ENCODE measurements around the gene MRPS31. TPM values are rescaled to one million over a fixed set of nuclear protein-coding genes. Genes with fewer than 3 reads are reported as not detected.

The MRPS31 gene
- total RNA-seq, 4 donors from 2014 or later: 12.2 to 24.3 (median 22.1) TPM

DNA sequence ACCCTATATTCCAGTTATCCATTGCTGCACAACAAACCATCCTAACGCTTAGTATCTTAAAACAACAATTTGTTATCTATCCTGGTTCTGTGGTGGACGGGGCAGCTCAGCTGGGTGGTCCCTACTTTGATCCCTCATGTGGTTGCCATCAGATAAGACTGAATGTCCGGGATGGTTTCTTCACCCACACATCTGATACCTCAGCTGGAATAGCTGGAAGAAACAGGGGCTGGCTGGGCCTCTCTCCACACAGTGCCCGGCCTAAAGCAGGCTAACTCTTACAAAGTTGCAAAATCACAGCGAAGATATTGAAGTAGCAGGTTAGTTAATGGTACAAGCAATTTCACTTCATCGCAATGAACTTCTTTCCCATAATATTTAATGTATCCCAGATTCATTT is 3.7 kb upstream of the MRPS31 start:
- TF ChIP-seq, protein P1, sequence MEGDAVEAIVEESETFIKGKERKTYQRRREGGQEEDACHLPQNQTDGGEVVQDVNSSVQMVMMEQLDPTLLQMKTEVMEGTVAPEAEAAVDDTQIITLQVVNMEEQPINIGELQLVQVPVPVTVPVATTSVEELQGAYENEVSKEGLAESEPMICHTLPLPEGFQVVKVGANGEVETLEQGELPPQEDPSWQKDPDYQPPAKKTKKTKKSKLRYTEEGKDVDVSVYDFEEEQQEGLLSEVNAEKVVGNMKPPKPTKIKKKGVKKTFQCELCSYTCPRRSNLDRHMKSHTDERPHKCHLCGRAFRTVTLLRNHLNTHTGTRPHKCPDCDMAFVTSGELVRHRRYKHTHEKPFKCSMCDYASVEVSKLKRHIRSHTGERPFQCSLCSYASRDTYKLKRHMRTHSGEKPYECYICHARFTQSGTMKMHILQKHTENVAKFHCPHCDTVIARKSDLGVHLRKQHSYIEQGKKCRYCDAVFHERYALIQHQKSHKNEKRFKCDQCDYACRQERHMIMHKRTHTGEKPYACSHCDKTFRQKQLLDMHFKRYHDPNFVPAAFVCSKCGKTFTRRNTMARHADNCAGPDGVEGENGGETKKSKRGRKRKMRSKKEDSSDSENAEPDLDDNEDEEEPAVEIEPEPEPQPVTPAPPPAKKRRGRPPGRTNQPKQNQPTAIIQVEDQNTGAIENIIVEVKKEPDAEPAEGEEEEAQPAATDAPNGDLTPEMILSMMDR (IDR thresholded peaks at IDR 0.05): no peak
- TF ChIP-seq EP300 (IDR thresholded peaks at IDR 0.05): no peak
- TF ChIP-seq POLR2A (IDR thresholded peaks at IDR 0.05): no peak
- H3K27ac ChIP-seq: no peak overlapping the region
- no peaks in the 10 kb centered on the region for H3K27me3 ChIP-seq
- DNase-seq (ENCODE audit: low spot score in 2 of 2): no peak
- H3K4me1 ChIP-seq: peaks cover 0 to 12% (median 6%) of the 10 kb centered on the region in 4 donors
- H3K9me3 ChIP-seq: no peaks in the 10 kb centered on the region
- H3K4me3 ChIP-seq: no peak overlapping the region
- 58 to 63% methylated on average over 6 of the region's 6 CpGs for WGBS, 2 donors
- no peaks in the 10 kb centered on the region for H3K36me3 ChIP-seq

GRCh38 chr13:40772765-40773473 is 1.9 kb upstream of the MRPS31 start:
- H3K4me1 ChIP-seq: peaks cover 0 to 17% (median 9%) of the 10 kb centered on the region in 4 donors
- TF ChIP-seq EP300 (IDR thresholded peaks at IDR 0.05): no peak
- no peak for TF ChIP-seq POLR2A (IDR thresholded peaks at IDR 0.05)
- TF ChIP-seq, protein P1 (IDR thresholded peaks at IDR 0.05): no peak
- WGBS, 2 donors: 97% methylated on average over 6 of the region's 6 CpGs
- H3K36me3 ChIP-seq: no peaks in the 10 kb centered on the region
- H3K27ac ChIP-seq: no peak overlapping the region
- DNase-seq (ENCODE audit: low spot score in 2 of 2): no peak
- H3K4me3 ChIP-seq: no peak overlapping the region
- H3K27me3 ChIP-seq: no peaks in the 10 kb centered on the region
- H3K9me3 ChIP-seq: no peaks in the 10 kb centered on the region

DNA sequence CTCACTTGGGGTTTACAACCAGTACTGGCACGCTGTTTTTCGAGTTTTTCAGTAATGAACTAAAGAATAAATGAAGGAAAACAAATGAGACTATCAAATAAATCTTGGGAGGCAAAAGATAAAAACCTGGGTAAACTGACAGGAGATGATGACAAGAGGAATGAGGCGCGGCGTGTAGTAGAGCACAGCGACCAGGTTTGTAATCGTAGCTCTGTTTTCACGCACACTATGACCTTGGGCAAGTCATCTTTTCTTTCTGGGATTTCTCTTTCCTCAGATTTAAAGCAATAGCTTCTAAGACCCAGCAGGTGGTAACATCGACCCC is 419 bp downstream of the MRPS31 start:
- H3K27ac ChIP-seq: peak overlapping the region; percentile 64 to 91 (median 88)
- peak overlapping the region; percentile 61 to 85 (median 70) for H3K4me3 ChIP-seq
- H3K9me3 ChIP-seq: no peaks in the 10 kb centered on the region
- WGBS, 2 donors: 1% methylated on average over 9 of the region's 9 CpGs
- no peaks in the 10 kb centered on the region for H3K27me3 ChIP-seq
- TF ChIP-seq EP300 (IDR thresholded peaks at IDR 0.05): no peak
- TF ChIP-seq POLR2A (IDR thresholded peaks at IDR 0.05): no peak
- TF ChIP-seq, protein P1 (IDR thresholded peaks at IDR 0.05): no peak
- H3K4me1 ChIP-seq: peaks cover 0 to 17% (median 8%) of the 10 kb centered on the region in 4 donors
- peaks cover 0 to 12% (median 0%) of the 10 kb centered on the region in 3 donors for H3K36me3 ChIP-seq
- no peak for DNase-seq (ENCODE audit: low spot score in 2 of 2)

GRCh38 chr13:40769970-40770369 is 1.0 kb downstream of the MRPS31 start:
- Histone ChIP-seq H3K4me1 (peaks cover 0 to 17% (median 8%) of the 10 kb centered on the region in 4 donors), H3K36me3 (peaks cover 0 to 12% (median 0%) of the 10 kb centered on the region in 3 donors), H3K4me3 (peak overlapping the region in 3 of 4 donors; percentile 61 to 85 (median 72)), H3K9me3 (no peaks in the 10 kb centered on the region), H3K27ac (peak overlapping the region in 2 of 4 donors; percentile 86 to 89), H3K27me3 (no peaks in the 10 kb centered on the region)
- no peak for DNase-seq (ENCODE audit: low spot score in 2 of 2)
- WGBS, 2 donors: 77 to 83% methylated on average over 6 of the region's 6 CpGs
- TF ChIP-seq, protein P1 (IDR thresholded peaks at IDR 0.05): no peak
- no peak for TF ChIP-seq POLR2A (IDR thresholded peaks at IDR 0.05)
- no peak for TF ChIP-seq EP300 (IDR thresholded peaks at IDR 0.05)

- no peak for DNase-seq (ENCODE audit: low spot score in 2 of 2)
- TF ChIP-seq POLR2A (IDR thresholded peaks at IDR 0.05): no peak
- no peak for TF ChIP-seq EP300 (IDR thresholded peaks at IDR 0.05)
- TF ChIP-seq, protein P1 (IDR thresholded peaks at IDR 0.05): no peak
- H3K9me3 ChIP-seq: no peaks in the 10 kb centered on the region
- no peak overlapping the region for H3K27ac ChIP-seq
- H3K36me3 ChIP-seq: peaks cover 0 to 39% (median 0%) of the 10 kb centered on the region in 3 donors
- 88 to 91% methylated on average over 1 of the region's 1 CpG for WGBS, 2 donors
- no peaks in the 10 kb centered on the region for H3K27me3 ChIP-seq
- peaks cover 0 to 17% (median 8%) of the 10 kb centered on the region in 4 donors for H3K4me1 ChIP-seq
- no peak overlapping the region for H3K4me3 ChIP-seq
These were observed 5.4 kb downstream of the MRPS31 start for GRCh38 chr13:40765602-40766001.

Measured in tibial nerve (tissue), 4 donors.